WTC11 (cell line): ENCODE results near the gene LDLRAD3. TPM values are rescaled to one million over a fixed set of nuclear protein-coding genes. Genes with fewer than 3 reads are reported as not detected.

ENCODE experiments used
- ATAC-seq: fragments of 200-7000 bp; cut with Tn5 transposase; 2 replicates; pipeline ENCODE4 v1.10.0; 2021; ENCODE audit warnings: mild to moderate bottlenecking, moderate library complexity
- CTCF ChIA-PET: fragments of 300-600 bp; sonication (Branson Sonifier 250); formaldehyde crosslinking; loops from one replicate; lab custom pipeline; 2021; ENCODE audit warnings: antibody characterized with exemption; lab: Charles Lee
- POLR2A ChIA-PET: fragments of 350-600 bp; sonication (Branson Sonifier 250); formaldehyde crosslinking; loops from one replicate; lab custom pipeline; 2021; ENCODE audit warnings: antibody characterized with exemption; lab: Charles Lee
- DNase-seq: peaks from one replicate; pipeline ENCODE4 v3.0.0; 2021; ENCODE audit warnings: low spot score
- H3K27ac Mint-ChIP-seq: 2 replicates; pipeline ENCODE4 v1.8.0; 2021; ENCODE audit warnings: mixed read lengths
- H3K27me3 Mint-ChIP-seq: 2 replicates; pipeline ENCODE4 v1.8.0; 2021; ENCODE audit warnings: low read depth, mild to moderate bottlenecking, moderate library complexity, mixed read lengths
- H3K36me3 Mint-ChIP-seq: 2 replicates; pipeline ENCODE4 v1.8.0; 2021; ENCODE audit warnings: mixed read lengths
- H3K4me1 Mint-ChIP-seq: 2 replicates; pipeline ENCODE4 v1.8.0; 2022; ENCODE audit warnings: mixed read lengths
- H3K4me3 Mint-ChIP-seq: 2 replicates; pipeline ENCODE4 v1.8.0; 2021; ENCODE audit warnings: mild to moderate bottlenecking, moderate library complexity, mixed read lengths
- H3K9me3 Mint-ChIP-seq: 2 replicates; pipeline ENCODE4 v1.8.0; 2021; ENCODE audit warnings: mixed read lengths
- FOXP1 ChIP-seq: sonication (generic); formaldehyde crosslinking; IDR thresholded peaks from 2 replicates; pipeline ENCODE4 v1.8.0; 2022; ENCODE audit warnings: missing genetic modification reagents, mild to moderate bottlenecking, moderate library complexity, borderline replicate concordance
- IRF2 ChIP-seq: sonication (generic); formaldehyde crosslinking; IDR thresholded peaks from 2 replicates; pipeline ENCODE4 v1.8.0; 2022; ENCODE audit warnings: low read depth, missing genetic modification reagents, borderline replicate concordance
- JUN ChIP-seq: sonication (generic); formaldehyde crosslinking; IDR thresholded peaks from 2 replicates; pipeline ENCODE4 v1.8.0; 2023; ENCODE audit warnings: mild to moderate bottlenecking, missing genetic modification reagents
- KAT7 ChIP-seq: sonication (generic); formaldehyde crosslinking; IDR thresholded peaks from 2 replicates; pipeline ENCODE4 v1.8.1; 2023; ENCODE audit warnings: missing genetic modification reagents, mild to moderate bottlenecking, borderline replicate concordance
- NFE2L1 ChIP-seq: sonication (generic); formaldehyde crosslinking; IDR thresholded peaks from 2 replicates; pipeline ENCODE4 v1.8.1; 2023; ENCODE audit warnings: missing genetic modification reagents
- NR1H2 ChIP-seq: sonication (generic); formaldehyde crosslinking; IDR thresholded peaks from 2 replicates; pipeline ENCODE4 v1.9.0; 2021; ENCODE audit warnings: mild to moderate bottlenecking, moderate library complexity, missing genetic modification reagents
- NR2C2 ChIP-seq: sonication (generic); formaldehyde crosslinking; IDR thresholded peaks from 2 replicates; pipeline ENCODE4 v1.8.0; 2022; ENCODE audit warnings: mild to moderate bottlenecking, missing genetic modification reagents
- SMAD3 ChIP-seq: sonication (generic); formaldehyde crosslinking; IDR thresholded peaks from 2 replicates; pipeline ENCODE4 v1.8.0; 2022; ENCODE audit warnings: missing genetic modification reagents, mild to moderate bottlenecking, borderline replicate concordance
- ZNF138 ChIP-seq: sonication (generic); formaldehyde crosslinking; conservative IDR thresholded peaks from 2 replicates; pipeline ENCODE4 v1.8.1; 2022; ENCODE audit warnings: mild to moderate bottlenecking, moderate library complexity, missing genetic modification reagents
- ZNF425 ChIP-seq: fragments of 250-450 bp; sonication (Bioruptor Pico); conservative IDR thresholded peaks from 2 replicates; pipeline ENCODE4 v1.9.0; 2021; ENCODE audit warnings: mild to moderate bottlenecking
- ZNF671 ChIP-seq: fragments of 250-450 bp; sonication (Bioruptor Pico); IDR thresholded peaks from 2 replicates; pipeline ENCODE4 v1.8.0; 2021; ENCODE audit warnings: mild to moderate bottlenecking
- total RNA-seq: library from RNA; stranded (reverse); gene quantifications from 3 replicates; pipeline ENCODE4 v1.2.3, GENCODE V29; 2021
- TF ChIP-seq, protein P1 (sequence below): sonication (generic); formaldehyde crosslinking; IDR thresholded peaks from 2 replicates; pipeline ENCODE4 v1.8.0; 2023; ENCODE audit warnings: mild to moderate bottlenecking, missing genetic modification reagents
- TF ChIP-seq, protein P2 (sequence below): sonication (generic); formaldehyde crosslinking; IDR thresholded peaks from 2 replicates; pipeline ENCODE4 v1.8.0; 2023; ENCODE audit warnings: missing genetic modification reagents, mild to moderate bottlenecking, borderline replicate concordance
- TF ChIP-seq, protein P3 (sequence below): sonication (generic); formaldehyde crosslinking; IDR thresholded peaks from 2 replicates; pipeline ENCODE4 v1.8.1; 2023; ENCODE audit warnings: mild to moderate bottlenecking, missing genetic modification reagents, borderline replicate concordance
- TF ChIP-seq, protein P4 (sequence below): sonication (generic); formaldehyde crosslinking; IDR thresholded peaks from 2 replicates; pipeline ENCODE4 v1.8.0; 2022; ENCODE audit warnings: missing genetic modification reagents
- TF ChIP-seq, protein P5 (sequence below): sonication (generic); formaldehyde crosslinking; IDR thresholded peaks from 2 replicates; pipeline ENCODE4 v1.8.1; 2023; ENCODE audit warnings: mild to moderate bottlenecking, moderate library complexity, missing genetic modification reagents

The LDLRAD3 gene
- total RNA-seq, 1 experiment from 2014 or later = 14.5 TPM

GRCh38 chr11:35912883-35913624 lies 30.8 kb upstream of the LDLRAD3 start:
- Mint-ChIP-seq H3K4me1 (peaks cover 12% of the 10 kb centered on the region), H3K4me3 (no peak overlapping the region), H3K27ac (no peak overlapping the region), H3K27me3 (no peaks in the 10 kb centered on the region), H3K36me3 (no peaks in the 10 kb centered on the region), H3K9me3 (peaks cover 3% of the 10 kb centered on the region; the same call in 1 of the 2 replicates)
- ATAC-seq = no peak
- ChIA-PET CTCF (no interaction called here), POLR2A (no interaction called here)
- no peak for DNase-seq
- TF ChIP-seq NR1H2 (CRISPR knock-in tag) (no peak), NR2C2 (no peak), JUN (CRISPR knock-in tag) (no peak), NFE2L1 (CRISPR knock-in tag) (no peak), FOXP1 (CRISPR knock-in tag) (no peak), SMAD3 (no peak), ZNF138 (CRISPR knock-in tag) (no peak), IRF2 (no peak), ZNF425 (CRISPR knock-in tag) (no peak), ZNF671 (CRISPR knock-in tag) (no peak), KAT7 (CRISPR knock-in tag) (no peak)
- TF ChIP-seq, protein P1, sequence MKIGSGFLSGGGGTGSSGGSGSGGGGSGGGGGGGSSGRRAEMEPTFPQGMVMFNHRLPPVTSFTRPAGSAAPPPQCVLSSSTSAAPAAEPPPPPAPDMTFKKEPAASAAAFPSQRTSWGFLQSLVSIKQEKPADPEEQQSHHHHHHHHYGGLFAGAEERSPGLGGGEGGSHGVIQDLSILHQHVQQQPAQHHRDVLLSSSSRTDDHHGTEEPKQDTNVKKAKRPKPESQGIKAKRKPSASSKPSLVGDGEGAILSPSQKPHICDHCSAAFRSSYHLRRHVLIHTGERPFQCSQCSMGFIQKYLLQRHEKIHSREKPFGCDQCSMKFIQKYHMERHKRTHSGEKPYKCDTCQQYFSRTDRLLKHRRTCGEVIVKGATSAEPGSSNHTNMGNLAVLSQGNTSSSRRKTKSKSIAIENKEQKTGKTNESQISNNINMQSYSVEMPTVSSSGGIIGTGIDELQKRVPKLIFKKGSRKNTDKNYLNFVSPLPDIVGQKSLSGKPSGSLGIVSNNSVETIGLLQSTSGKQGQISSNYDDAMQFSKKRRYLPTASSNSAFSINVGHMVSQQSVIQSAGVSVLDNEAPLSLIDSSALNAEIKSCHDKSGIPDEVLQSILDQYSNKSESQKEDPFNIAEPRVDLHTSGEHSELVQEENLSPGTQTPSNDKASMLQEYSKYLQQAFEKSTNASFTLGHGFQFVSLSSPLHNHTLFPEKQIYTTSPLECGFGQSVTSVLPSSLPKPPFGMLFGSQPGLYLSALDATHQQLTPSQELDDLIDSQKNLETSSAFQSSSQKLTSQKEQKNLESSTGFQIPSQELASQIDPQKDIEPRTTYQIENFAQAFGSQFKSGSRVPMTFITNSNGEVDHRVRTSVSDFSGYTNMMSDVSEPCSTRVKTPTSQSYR (CRISPR knock-in tag) = no peak
- TF ChIP-seq, protein P2, sequence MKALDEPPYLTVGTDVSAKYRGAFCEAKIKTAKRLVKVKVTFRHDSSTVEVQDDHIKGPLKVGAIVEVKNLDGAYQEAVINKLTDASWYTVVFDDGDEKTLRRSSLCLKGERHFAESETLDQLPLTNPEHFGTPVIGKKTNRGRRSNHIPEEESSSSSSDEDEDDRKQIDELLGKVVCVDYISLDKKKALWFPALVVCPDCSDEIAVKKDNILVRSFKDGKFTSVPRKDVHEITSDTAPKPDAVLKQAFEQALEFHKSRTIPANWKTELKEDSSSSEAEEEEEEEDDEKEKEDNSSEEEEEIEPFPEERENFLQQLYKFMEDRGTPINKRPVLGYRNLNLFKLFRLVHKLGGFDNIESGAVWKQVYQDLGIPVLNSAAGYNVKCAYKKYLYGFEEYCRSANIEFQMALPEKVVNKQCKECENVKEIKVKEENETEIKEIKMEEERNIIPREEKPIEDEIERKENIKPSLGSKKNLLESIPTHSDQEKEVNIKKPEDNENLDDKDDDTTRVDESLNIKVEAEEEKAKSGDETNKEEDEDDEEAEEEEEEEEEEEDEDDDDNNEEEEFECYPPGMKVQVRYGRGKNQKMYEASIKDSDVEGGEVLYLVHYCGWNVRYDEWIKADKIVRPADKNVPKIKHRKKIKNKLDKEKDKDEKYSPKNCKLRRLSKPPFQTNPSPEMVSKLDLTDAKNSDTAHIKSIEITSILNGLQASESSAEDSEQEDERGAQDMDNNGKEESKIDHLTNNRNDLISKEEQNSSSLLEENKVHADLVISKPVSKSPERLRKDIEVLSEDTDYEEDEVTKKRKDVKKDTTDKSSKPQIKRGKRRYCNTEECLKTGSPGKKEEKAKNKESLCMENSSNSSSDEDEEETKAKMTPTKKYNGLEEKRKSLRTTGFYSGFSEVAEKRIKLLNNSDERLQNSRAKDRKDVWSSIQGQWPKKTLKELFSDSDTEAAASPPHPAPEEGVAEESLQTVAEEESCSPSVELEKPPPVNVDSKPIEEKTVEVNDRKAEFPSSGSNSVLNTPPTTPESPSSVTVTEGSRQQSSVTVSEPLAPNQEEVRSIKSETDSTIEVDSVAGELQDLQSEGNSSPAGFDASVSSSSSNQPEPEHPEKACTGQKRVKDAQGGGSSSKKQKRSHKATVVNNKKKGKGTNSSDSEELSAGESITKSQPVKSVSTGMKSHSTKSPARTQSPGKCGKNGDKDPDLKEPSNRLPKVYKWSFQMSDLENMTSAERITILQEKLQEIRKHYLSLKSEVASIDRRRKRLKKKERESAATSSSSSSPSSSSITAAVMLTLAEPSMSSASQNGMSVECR = no peak
- TF ChIP-seq, protein P3, sequence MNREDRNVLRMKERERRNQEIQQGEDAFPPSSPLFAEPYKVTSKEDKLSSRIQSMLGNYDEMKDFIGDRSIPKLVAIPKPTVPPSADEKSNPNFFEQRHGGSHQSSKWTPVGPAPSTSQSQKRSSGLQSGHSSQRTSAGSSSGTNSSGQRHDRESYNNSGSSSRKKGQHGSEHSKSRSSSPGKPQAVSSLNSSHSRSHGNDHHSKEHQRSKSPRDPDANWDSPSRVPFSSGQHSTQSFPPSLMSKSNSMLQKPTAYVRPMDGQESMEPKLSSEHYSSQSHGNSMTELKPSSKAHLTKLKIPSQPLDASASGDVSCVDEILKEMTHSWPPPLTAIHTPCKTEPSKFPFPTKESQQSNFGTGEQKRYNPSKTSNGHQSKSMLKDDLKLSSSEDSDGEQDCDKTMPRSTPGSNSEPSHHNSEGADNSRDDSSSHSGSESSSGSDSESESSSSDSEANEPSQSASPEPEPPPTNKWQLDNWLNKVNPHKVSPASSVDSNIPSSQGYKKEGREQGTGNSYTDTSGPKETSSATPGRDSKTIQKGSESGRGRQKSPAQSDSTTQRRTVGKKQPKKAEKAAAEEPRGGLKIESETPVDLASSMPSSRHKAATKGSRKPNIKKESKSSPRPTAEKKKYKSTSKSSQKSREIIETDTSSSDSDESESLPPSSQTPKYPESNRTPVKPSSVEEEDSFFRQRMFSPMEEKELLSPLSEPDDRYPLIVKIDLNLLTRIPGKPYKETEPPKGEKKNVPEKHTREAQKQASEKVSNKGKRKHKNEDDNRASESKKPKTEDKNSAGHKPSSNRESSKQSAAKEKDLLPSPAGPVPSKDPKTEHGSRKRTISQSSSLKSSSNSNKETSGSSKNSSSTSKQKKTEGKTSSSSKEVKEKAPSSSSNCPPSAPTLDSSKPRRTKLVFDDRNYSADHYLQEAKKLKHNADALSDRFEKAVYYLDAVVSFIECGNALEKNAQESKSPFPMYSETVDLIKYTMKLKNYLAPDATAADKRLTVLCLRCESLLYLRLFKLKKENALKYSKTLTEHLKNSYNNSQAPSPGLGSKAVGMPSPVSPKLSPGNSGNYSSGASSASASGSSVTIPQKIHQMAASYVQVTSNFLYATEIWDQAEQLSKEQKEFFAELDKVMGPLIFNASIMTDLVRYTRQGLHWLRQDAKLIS (CRISPR knock-in tag) = no peak
- TF ChIP-seq, protein P4, sequence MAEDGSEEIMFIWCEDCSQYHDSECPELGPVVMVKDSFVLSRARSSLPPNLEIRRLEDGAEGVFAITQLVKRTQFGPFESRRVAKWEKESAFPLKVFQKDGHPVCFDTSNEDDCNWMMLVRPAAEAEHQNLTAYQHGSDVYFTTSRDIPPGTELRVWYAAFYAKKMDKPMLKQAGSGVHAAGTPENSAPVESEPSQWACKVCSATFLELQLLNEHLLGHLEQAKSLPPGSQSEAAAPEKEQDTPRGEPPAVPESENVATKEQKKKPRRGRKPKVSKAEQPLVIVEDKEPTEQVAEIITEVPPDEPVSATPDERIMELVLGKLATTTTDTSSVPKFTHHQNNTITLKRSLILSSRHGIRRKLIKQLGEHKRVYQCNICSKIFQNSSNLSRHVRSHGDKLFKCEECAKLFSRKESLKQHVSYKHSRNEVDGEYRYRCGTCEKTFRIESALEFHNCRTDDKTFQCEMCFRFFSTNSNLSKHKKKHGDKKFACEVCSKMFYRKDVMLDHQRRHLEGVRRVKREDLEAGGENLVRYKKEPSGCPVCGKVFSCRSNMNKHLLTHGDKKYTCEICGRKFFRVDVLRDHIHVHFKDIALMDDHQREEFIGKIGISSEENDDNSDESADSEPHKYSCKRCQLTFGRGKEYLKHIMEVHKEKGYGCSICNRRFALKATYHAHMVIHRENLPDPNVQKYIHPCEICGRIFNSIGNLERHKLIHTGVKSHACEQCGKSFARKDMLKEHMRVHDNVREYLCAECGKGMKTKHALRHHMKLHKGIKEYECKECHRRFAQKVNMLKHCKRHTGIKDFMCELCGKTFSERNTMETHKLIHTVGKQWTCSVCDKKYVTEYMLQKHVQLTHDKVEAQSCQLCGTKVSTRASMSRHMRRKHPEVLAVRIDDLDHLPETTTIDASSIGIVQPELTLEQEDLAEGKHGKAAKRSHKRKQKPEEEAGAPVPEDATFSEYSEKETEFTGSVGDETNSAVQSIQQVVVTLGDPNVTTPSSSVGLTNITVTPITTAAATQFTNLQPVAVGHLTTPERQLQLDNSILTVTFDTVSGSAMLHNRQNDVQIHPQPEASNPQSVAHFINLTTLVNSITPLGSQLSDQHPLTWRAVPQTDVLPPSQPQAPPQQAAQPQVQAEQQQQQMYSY (CRISPR knock-in tag) = no peak
- TF ChIP-seq, protein P5, sequence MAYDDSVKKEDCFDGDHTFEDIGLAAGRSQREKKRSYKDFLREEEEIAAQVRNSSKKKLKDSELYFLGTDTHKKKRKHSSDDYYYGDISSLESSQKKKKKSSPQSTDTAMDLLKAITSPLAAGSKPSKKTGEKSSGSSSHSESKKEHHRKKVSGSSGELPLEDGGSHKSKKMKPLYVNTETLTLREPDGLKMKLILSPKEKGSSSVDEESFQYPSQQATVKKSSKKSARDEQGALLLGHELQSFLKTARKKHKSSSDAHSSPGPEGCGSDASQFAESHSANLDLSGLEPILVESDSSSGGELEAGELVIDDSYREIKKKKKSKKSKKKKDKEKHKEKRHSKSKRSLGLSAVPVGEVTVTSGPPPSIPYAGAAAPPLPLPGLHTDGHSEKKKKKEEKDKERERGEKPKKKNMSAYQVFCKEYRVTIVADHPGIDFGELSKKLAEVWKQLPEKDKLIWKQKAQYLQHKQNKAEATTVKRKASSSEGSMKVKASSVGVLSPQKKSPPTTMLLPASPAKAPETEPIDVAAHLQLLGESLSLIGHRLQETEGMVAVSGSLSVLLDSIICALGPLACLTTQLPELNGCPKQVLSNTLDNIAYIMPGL = no peak
